KMS-11 (cell line): ENCODE data around the gene GRHPR.

Experiments
- H2AFZ ChIP-seq: fragments of 200-600 bp; sonication (generic); 2 replicates; pipeline ENCODE4 v1.6.1; 2016; ENCODE audit warnings: antibody characterized with exemption, mixed run types, low read depth
- H3K27ac ChIP-seq: fragments of 200-600 bp; sonication (generic); 2 replicates; pipeline ENCODE4 v1.6.1; 2016; ENCODE audit warnings: mild to moderate bottlenecking, mixed run types
- H3K27me3 ChIP-seq: fragments of 200-600 bp; sonication (generic); 2 replicates; pipeline ENCODE4 v1.6.1; 2017; ENCODE audit warnings: mild to moderate bottlenecking, low read depth, mixed run types, moderate library complexity; ENCODE audit not compliant: insufficient read depth
- H3K36me3 ChIP-seq: fragments of 200-600 bp; sonication (generic); 2 replicates; pipeline ENCODE4 v1.6.1; 2017; ENCODE audit warnings: mild to moderate bottlenecking, mixed run types; ENCODE audit not compliant: insufficient read depth
- H3K4me1 ChIP-seq: fragments of 200-600 bp; sonication (generic); 2 replicates; pipeline ENCODE4 v1.6.1; 2016; ENCODE audit warnings: mild to moderate bottlenecking, low read depth, mixed run types; ENCODE audit not compliant: poor library complexity, severe bottlenecking
- H3K4me2 ChIP-seq: fragments of 200-600 bp; sonication (generic); 2 replicates; pipeline ENCODE4 v1.7.0; 2016; ENCODE audit warnings: mild to moderate bottlenecking, mixed run types
- H3K4me3 ChIP-seq: fragments of 200-600 bp; sonication (generic); IDR thresholded peaks from 2 replicates; pipeline ENCODE4 v1.6.1; 2017; ENCODE audit warnings: low read depth, low read length, mixed read lengths; ENCODE audit not compliant: insufficient read depth
- H3K79me2 ChIP-seq: fragments of 200-600 bp; sonication (generic); 2 replicates; pipeline ENCODE4 v1.6.1; 2016; ENCODE audit warnings: low read depth, mixed run types; ENCODE audit not compliant: insufficient read depth
- H3K9ac ChIP-seq: fragments of 200-600 bp; sonication (generic); 2 replicates; pipeline ENCODE4 v1.6.1; 2016; ENCODE audit warnings: mild to moderate bottlenecking, mixed run types
- H4K20me1 ChIP-seq: fragments of 200-600 bp; sonication (generic); 2 replicates; pipeline ENCODE4 v1.6.1; 2016; ENCODE audit warnings: mild to moderate bottlenecking, mixed run types; ENCODE audit not compliant: insufficient read depth
- TF ChIP-seq, protein P1 (sequence below): fragments of 200-600 bp; sonication (generic); conservative IDR thresholded peaks from 2 replicates; pipeline ENCODE4 v1.6.1; 2017; ENCODE audit warnings: low read depth, mild to moderate bottlenecking, antibody characterized with exemption, low read length, moderate library complexity, mixed read lengths

GRHPR gene

DNA sequence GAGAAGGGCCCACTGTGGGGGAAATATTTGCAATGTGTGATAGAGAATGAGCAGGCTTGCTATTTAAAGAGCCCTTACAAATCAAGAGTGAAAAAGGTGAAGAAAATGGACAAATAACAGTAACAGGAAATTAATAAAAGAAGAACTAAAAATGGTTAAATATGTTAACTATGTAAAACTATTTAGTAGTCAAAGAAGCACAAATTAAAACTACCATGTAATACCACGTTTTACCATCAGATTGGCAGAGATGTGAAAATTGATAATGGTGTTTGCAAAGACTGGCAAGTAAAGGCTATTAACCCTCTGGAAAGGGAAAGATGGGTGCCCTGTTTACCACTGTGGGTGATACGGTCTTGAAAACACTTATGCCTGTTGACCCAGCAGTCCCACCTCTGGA, 23.2 kb upstream of the GRHPR start:
- no peak overlapping the region for H3K9ac ChIP-seq
- H3K27ac ChIP-seq, result no peak overlapping the region
- no peak overlapping the region for H3K4me2 ChIP-seq
- no peaks in the 10 kb centered on the region for H3K27me3 ChIP-seq
- H3K4me3 ChIP-seq, result no peak overlapping the region
- H2AFZ ChIP-seq, result no peak overlapping the region
- H3K4me1 ChIP-seq, result no peaks in the 10 kb centered on the region
- no peaks in the 10 kb centered on the region for H4K20me1 ChIP-seq
- no peaks in the 10 kb centered on the region for H3K36me3 ChIP-seq
- TF ChIP-seq, protein P1, sequence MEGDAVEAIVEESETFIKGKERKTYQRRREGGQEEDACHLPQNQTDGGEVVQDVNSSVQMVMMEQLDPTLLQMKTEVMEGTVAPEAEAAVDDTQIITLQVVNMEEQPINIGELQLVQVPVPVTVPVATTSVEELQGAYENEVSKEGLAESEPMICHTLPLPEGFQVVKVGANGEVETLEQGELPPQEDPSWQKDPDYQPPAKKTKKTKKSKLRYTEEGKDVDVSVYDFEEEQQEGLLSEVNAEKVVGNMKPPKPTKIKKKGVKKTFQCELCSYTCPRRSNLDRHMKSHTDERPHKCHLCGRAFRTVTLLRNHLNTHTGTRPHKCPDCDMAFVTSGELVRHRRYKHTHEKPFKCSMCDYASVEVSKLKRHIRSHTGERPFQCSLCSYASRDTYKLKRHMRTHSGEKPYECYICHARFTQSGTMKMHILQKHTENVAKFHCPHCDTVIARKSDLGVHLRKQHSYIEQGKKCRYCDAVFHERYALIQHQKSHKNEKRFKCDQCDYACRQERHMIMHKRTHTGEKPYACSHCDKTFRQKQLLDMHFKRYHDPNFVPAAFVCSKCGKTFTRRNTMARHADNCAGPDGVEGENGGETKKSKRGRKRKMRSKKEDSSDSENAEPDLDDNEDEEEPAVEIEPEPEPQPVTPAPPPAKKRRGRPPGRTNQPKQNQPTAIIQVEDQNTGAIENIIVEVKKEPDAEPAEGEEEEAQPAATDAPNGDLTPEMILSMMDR, result no peak
- no peaks in the 10 kb centered on the region for H3K79me2 ChIP-seq

DNA sequence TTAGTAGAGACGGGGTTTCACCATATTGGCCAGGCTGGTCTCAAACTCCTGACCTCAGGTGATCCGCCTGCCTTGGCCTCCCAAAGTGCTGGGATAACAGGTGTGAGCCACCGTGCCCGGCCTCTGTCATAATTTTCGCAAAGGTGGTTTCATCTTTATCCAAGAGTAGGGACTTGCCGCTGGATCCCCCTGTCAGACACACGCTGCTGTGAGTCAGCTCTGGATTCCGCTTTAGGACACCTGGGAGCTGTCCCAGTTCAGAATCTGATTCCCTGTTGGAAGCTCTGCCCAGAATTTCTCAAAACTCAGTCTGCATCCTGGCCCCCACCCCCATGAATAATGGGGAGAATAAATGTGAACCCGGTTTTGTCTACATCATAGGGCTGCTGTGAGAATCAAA, 17.9 kb upstream of the GRHPR start:
- H3K4me3 ChIP-seq, result no peak overlapping the region
- H2AFZ ChIP-seq, result no peak overlapping the region
- H4K20me1 ChIP-seq, result no peaks in the 10 kb centered on the region
- no peak overlapping the region for H3K9ac ChIP-seq
- no peaks in the 10 kb centered on the region for H3K36me3 ChIP-seq
- H3K4me1 ChIP-seq, result peaks cover 22% of the 10 kb centered on the region
- no peak overlapping the region for H3K4me2 ChIP-seq
- TF ChIP-seq, protein P1, result no peak
- H3K79me2 ChIP-seq, result no peaks in the 10 kb centered on the region
- no peak overlapping the region for H3K27ac ChIP-seq
- H3K27me3 ChIP-seq, result peaks cover 10% of the 10 kb centered on the region; the same call in 1 of the 2 replicates

DNA sequence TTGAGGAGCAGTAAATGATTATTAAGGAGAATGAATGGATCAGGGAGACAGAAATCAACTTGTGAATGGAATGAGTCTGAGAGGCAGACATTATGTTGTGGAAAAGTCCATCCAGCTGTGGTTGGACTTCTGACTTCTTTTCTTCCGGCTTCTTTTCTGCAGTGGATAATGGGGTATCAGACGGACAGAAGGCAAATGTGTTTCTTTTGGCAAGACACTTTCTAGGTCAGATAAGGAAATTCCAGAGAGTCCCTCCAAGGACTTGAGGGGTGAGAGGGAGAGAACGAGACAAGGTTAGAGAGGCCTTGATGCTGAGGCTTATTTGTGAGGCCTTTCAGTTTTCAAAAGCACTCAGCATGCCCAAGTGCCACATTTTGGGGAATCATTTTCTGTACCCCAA, 17.1 kb upstream of the GRHPR start:
- Histone ChIP-seq H3K4me3 (no peak overlapping the region), H3K27ac (no peak overlapping the region), H3K4me2 (no peak overlapping the region), H3K79me2 (no peaks in the 10 kb centered on the region), H2AFZ (no peak overlapping the region), H3K27me3 (peaks cover 11% of the 10 kb centered on the region; the same call in 1 of the 2 replicates), H3K9ac (no peak overlapping the region), H3K36me3 (no peaks in the 10 kb centered on the region), H3K4me1 (peaks cover 30% of the 10 kb centered on the region), H4K20me1 (no peaks in the 10 kb centered on the region)
- TF ChIP-seq, protein P1, result no peak

DNA sequence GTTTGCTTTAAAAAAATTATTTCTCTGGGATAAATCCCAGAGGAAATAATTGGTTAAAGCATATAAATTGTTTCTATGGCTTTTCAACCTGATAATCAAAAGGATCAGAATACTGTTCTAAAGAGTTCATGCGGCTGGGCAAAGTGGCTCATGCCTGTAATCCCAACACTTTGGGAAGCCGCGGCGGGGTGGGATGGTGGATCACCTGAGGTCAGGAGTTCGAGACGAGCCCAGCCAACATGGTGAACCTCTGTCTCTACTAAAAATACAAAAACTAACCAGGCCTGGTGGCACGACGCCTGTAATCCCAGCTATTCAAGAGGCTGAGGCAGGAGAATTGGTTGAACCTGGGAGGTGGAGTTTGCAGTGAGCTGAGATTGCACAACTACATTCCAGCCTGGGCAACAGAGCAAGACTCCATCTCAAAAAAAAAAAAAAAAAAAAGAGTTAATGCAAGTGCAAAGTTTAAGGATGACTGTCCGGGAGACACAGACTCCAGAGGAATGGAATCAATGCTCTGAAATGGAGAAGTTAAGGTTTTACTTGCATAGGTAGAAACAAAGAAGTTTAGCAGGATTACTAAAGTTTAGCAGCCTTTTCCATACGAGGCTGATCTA, 16.6 kb upstream of the GRHPR start:
- H2AFZ ChIP-seq, result no peak overlapping the region
- H3K27me3 ChIP-seq, result peaks cover 17% of the 10 kb centered on the region; the same call in 1 of the 2 replicates
- H4K20me1 ChIP-seq, result no peaks in the 10 kb centered on the region
- H3K79me2 ChIP-seq, result no peaks in the 10 kb centered on the region
- no peaks in the 10 kb centered on the region for H3K36me3 ChIP-seq
- peaks cover 35% of the 10 kb centered on the region for H3K4me1 ChIP-seq
- H3K4me3 ChIP-seq, result no peak overlapping the region
- TF ChIP-seq, protein P1, result no peak
- H3K4me2 ChIP-seq, result no peak overlapping the region
- H3K27ac ChIP-seq, result no peak overlapping the region
- no peak overlapping the region for H3K9ac ChIP-seq
